ENCODE data around the gene ELMO1.

The ELMO1 gene

GRCh38 chr7:37391791-37392672 is 56.6 kb downstream of the ELMO1 start:
- Mint-ChIP-seq H3K27ac (peak overlapping the region; percentile 56), H3K36me3 (ENCODE audit: low read depth) (no peaks in the 10 kb centered on the region), H3K4me3 (no peak overlapping the region), H3K27me3 (no peaks in the 10 kb centered on the region), H3K9me3 (no peaks in the 10 kb centered on the region), H3K4me1 (ENCODE audit: low read depth) (peaks cover 63% of the 10 kb centered on the region)

- H3K36me3 Mint-ChIP-seq (ENCODE audit: low read depth) = peaks cover 6% of the 10 kb centered on the region
- H3K4me1 Mint-ChIP-seq (ENCODE audit: low read depth) = peaks cover 52% of the 10 kb centered on the region
- no peaks in the 10 kb centered on the region for H3K27me3 Mint-ChIP-seq
- no peak overlapping the region for H3K4me3 Mint-ChIP-seq
- H3K9me3 Mint-ChIP-seq = no peaks in the 10 kb centered on the region
- no peak overlapping the region for H3K27ac Mint-ChIP-seq
These were observed 58.5 kb downstream of the ELMO1 start for GRCh38 chr7:37390114-37390513.

- Mint-ChIP-seq H3K27ac (no peak overlapping the region), H3K4me1 (ENCODE audit: low read depth) (peaks cover 40% of the 10 kb centered on the region), H3K9me3 (no peaks in the 10 kb centered on the region), H3K4me3 (no peak overlapping the region), H3K36me3 (ENCODE audit: low read depth) (peaks cover 6% of the 10 kb centered on the region), H3K27me3 (no peaks in the 10 kb centered on the region)
These were observed 59.9 kb downstream of the ELMO1 start for GRCh38 chr7:37388811-37389210.

GRCh38 chr7:37385787-37386186 is 62.9 kb downstream of the ELMO1 start:
- Mint-ChIP-seq H3K27me3 (no peaks in the 10 kb centered on the region), H3K9me3 (no peaks in the 10 kb centered on the region), H3K4me3 (no peak overlapping the region), H3K4me1 (ENCODE audit: low read depth) (peaks cover 17% of the 10 kb centered on the region), H3K36me3 (ENCODE audit: low read depth) (peaks cover 6% of the 10 kb centered on the region), H3K27ac (no peak overlapping the region)

- Mint-ChIP-seq H3K4me3 (no peak overlapping the region), H3K4me1 (ENCODE audit: low read depth) (peaks cover 16% of the 10 kb centered on the region), H3K27ac (no peak overlapping the region), H3K27me3 (no peaks in the 10 kb centered on the region), H3K36me3 (ENCODE audit: low read depth) (peaks cover 23% of the 10 kb centered on the region), H3K9me3 (peaks cover 5% of the 10 kb centered on the region)
These were observed 66.0 kb downstream of the ELMO1 start for GRCh38 chr7:37382546-37383088.

GRCh38 chr7:37380831-37381230 is 67.8 kb downstream of the ELMO1 start:
- no peaks in the 10 kb centered on the region for H3K27me3 Mint-ChIP-seq
- no peak overlapping the region for H3K4me3 Mint-ChIP-seq
- peaks cover 33% of the 10 kb centered on the region for H3K36me3 Mint-ChIP-seq (ENCODE audit: low read depth)
- peaks cover 29% of the 10 kb centered on the region for H3K4me1 Mint-ChIP-seq (ENCODE audit: low read depth)
- peaks cover 16% of the 10 kb centered on the region for H3K9me3 Mint-ChIP-seq
- no peak overlapping the region for H3K27ac Mint-ChIP-seq

GRCh38 chr7:37379546-37380277 is 69.0 kb downstream of the ELMO1 start:
- H3K4me3 Mint-ChIP-seq = no peak overlapping the region
- no peaks in the 10 kb centered on the region for H3K27me3 Mint-ChIP-seq
- H3K4me1 Mint-ChIP-seq (ENCODE audit: low read depth) = peaks cover 32% of the 10 kb centered on the region
- no peak overlapping the region for H3K27ac Mint-ChIP-seq
- peaks cover 16% of the 10 kb centered on the region for H3K9me3 Mint-ChIP-seq
- H3K36me3 Mint-ChIP-seq (ENCODE audit: low read depth) = peaks cover 39% of the 10 kb centered on the region

DNA sequence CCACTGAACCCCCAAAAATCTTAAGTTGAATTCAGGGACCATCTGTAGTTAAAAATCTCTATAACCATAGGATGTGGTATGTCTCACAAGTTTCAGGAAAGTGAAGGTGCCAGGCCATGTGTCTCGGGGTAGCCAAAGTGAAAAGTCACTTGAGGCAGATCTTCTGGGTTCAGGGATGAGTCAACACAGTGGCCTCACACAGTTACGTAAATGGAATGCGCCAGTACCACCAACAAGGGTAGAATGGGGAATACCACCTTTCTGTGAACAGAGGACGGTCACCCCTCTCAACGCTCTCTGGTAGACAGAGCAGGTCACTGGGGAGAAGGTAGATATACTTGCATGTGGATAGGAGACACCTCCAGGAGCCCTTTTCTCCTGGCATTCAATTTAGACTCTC is 71.4 kb downstream of the ELMO1 start:
- Mint-ChIP-seq H3K27ac (peak overlapping the region; percentile 76), H3K27me3 (no peaks in the 10 kb centered on the region), H3K4me1 (ENCODE audit: low read depth) (peaks cover 42% of the 10 kb centered on the region), H3K36me3 (ENCODE audit: low read depth) (peaks cover 39% of the 10 kb centered on the region), H3K9me3 (peaks cover 16% of the 10 kb centered on the region), H3K4me3 (no peak overlapping the region)

DNA sequence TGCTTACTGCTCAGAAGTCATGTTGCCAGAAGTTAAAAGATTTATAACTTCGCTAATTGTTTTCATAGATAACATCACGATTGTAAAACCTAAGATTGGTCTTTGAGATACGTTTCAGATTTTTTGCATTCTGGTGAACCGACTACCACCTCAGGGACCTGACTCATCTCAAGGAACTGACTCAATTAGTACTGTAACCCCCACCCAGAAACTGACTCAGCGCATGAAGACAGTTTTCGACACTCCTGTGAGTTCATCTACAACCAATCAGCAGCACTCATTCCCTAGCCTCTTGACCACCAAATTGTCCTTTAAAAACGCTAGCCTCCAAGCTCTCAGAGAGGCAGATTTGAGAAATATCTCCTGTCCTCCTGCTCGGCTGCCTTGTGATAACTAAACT is 72.3 kb downstream of the ELMO1 start:
- Mint-ChIP-seq H3K9me3 (peaks cover 16% of the 10 kb centered on the region), H3K4me1 (ENCODE audit: low read depth) (peaks cover 50% of the 10 kb centered on the region), H3K27me3 (no peaks in the 10 kb centered on the region), H3K4me3 (no peak overlapping the region), H3K27ac (peak overlapping the region; percentile 76), H3K36me3 (ENCODE audit: low read depth) (peaks cover 39% of the 10 kb centered on the region)

DNA sequence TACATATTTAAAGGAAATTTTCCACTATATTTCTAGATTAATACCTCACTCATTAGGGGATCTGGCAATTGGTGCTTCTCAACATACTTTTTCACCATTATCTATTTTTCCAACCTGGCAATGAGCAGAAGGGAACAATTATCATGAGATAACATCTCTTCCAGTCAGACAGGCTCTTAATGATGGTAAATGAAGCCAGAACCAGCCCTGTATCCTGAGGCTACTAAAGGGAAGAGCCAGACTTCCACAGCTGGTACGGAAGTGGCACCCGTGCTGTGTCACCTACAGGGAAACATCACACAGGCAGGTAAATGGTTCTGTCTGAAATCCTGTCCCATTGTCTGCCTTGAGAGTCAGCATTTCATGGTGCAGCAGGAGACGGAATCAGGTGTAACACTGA is 75.9 kb downstream of the ELMO1 start:
- H3K9me3 Mint-ChIP-seq = peaks cover 11% of the 10 kb centered on the region
- no peaks in the 10 kb centered on the region for H3K27me3 Mint-ChIP-seq
- peaks cover 68% of the 10 kb centered on the region for H3K4me1 Mint-ChIP-seq (ENCODE audit: low read depth)
- H3K27ac Mint-ChIP-seq = peak overlapping the region; percentile 36
- no peak overlapping the region for H3K4me3 Mint-ChIP-seq
- peaks cover 26% of the 10 kb centered on the region for H3K36me3 Mint-ChIP-seq (ENCODE audit: low read depth)

- peaks cover 70% of the 10 kb centered on the region for H3K4me1 Mint-ChIP-seq (ENCODE audit: low read depth)
- H3K4me3 Mint-ChIP-seq = peak overlapping the region; percentile 37
- no peaks in the 10 kb centered on the region for H3K27me3 Mint-ChIP-seq
- H3K27ac Mint-ChIP-seq = peak overlapping the region; percentile 82
- H3K36me3 Mint-ChIP-seq (ENCODE audit: low read depth) = peaks cover 21% of the 10 kb centered on the region
- peaks cover 10% of the 10 kb centered on the region for H3K9me3 Mint-ChIP-seq
These were observed 76.9 kb downstream of the ELMO1 start for GRCh38 chr7:37371755-37372154.

DNA sequence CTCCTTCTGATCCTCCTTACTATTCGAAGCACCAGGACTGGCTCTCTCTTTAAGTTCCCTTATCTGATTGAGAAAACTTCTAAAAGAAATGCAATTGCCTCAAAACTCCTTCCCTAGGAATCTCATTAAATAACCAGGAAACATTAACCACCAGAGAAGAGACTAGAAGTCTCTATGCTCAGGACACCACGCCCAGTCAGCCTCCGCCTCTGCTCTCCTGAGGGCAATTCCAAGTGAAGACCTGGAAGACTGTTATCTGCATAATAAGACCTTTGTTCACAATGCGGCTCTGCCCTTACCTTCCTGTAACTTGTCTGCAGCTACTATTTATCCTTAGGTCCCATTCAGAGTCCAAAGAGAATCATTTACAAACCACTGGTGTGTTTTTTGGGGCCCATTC is 78.8 kb downstream of the ELMO1 start:
- Mint-ChIP-seq H3K4me3 (no peak overlapping the region), H3K4me1 (ENCODE audit: low read depth) (peaks cover 75% of the 10 kb centered on the region), H3K27me3 (no peaks in the 10 kb centered on the region), H3K36me3 (ENCODE audit: low read depth) (peaks cover 6% of the 10 kb centered on the region), H3K9me3 (peaks cover 6% of the 10 kb centered on the region), H3K27ac (peak overlapping the region; percentile 39)

DNA sequence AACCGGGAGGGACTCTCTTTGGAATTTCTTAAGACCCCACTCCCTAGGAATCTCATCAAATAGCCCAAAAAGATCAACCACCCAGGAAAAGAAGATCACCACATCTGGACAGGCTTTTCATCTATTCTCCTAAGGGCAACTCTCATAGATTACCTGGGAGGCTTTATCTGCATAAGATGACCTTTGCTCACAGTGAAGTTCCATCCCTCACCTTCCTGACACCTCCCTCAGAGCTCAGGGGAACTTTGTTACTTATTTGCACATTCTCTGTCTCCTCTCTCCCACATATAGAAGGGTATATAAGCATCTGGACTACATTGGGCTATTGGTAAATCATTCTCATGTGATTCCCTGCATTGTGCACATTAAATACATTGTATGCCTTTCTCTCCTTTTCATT is 80.1 kb downstream of the ELMO1 start:
- Mint-ChIP-seq H3K4me1 (ENCODE audit: low read depth) (peaks cover 88% of the 10 kb centered on the region), H3K4me3 (no peak overlapping the region), H3K27ac (no peak overlapping the region), H3K36me3 (ENCODE audit: low read depth) (peaks cover 6% of the 10 kb centered on the region), H3K9me3 (peaks cover 6% of the 10 kb centered on the region), H3K27me3 (no peaks in the 10 kb centered on the region)

DNA sequence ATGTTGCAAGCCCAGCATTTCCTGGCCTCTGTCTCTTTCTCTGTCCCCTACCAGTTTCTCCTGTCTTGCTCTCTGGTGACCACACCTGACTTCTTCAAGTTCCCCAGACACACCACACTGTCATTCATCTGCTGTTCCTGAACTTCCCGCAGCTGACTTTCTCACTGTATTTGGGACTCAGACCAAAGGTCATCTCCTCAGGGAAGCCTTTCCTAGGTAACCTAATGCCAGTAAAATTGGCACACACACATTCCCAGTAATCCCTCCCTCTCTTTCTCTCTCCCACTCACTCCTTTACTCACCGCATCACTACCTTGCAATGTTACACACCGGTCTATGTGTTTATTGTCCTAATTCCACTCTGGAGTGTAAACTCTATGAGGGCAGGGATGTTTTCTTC is 81.7 kb downstream of the ELMO1 start:
- H3K27me3 Mint-ChIP-seq = no peaks in the 10 kb centered on the region
- H3K36me3 Mint-ChIP-seq (ENCODE audit: low read depth) = peaks cover 10% of the 10 kb centered on the region
- H3K9me3 Mint-ChIP-seq = peaks cover 6% of the 10 kb centered on the region
- H3K4me3 Mint-ChIP-seq = no peak overlapping the region
- peak overlapping the region; percentile 6 for H3K27ac Mint-ChIP-seq
- peaks cover 91% of the 10 kb centered on the region for H3K4me1 Mint-ChIP-seq (ENCODE audit: low read depth)

DNA sequence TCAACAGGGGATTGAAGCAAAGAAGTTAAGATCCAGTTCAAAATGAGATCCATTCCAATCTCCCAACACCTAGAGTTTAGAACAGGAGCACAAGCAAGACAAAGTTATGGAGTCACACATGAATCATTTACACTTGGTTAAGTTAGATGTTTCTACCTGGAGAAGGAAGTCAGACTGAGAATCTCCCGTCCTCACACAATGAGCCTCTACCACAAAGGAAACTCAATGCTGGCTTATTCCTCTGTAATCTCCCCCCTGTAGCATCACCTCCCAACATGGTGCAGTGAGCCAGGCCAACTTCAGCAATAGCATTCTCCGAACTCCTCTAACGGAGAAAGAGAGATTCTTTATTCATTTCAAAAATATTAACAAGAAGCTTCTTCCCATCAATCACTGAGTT is 82.2 kb downstream of the ELMO1 start:
- Mint-ChIP-seq H3K36me3 (ENCODE audit: low read depth) (peaks cover 10% of the 10 kb centered on the region), H3K27ac (peak overlapping the region; percentile 41), H3K4me3 (no peak overlapping the region), H3K4me1 (ENCODE audit: low read depth) (peaks cover 90% of the 10 kb centered on the region), H3K27me3 (no peaks in the 10 kb centered on the region), H3K9me3 (peaks cover 6% of the 10 kb centered on the region)

Data from stimulated activated naive CD8-positive, alpha-beta T cell treated with anti-CD3 and anti-CD28 coated beads, Interleukin-15, Interleukin-2, amounts not matched to agents 100 ng/mL and 50 ng/mL, for 24 hours (primary cell).